Tibial nerve (tissue), 4 donors: ENCODE data around the gene GRIN2C.

Experiments used
- CTCF ChIP-seq, 5 experiments: fragments of 200-600 bp in 3 of 5; fragments of 450-650 bp in 2 of 5; sonication (generic) in 3 of 5; IDR thresholded peaks; one replicate each; pipeline ENCODE4 v1.5.1; 2016 to 2019; ENCODE audit warnings: antibody characterized with exemption in 5 of 5, mild to moderate bottlenecking in 3 of 5, moderate library complexity in 2 of 5
- EP300 ChIP-seq, 2 donors: sonication (generic); formaldehyde crosslinking; IDR thresholded peaks; one replicate each; pipeline ENCODE4 v1.6.1; 2017; ENCODE audit warnings: antibody characterized with exemption in 2 of 2, mild to moderate bottlenecking in 1 of 2

GRCh38 chr17:74803388-74803930 is 56.2 kb downstream of the GRIN2C start:
- TF ChIP-seq CTCF (IDR thresholded peaks at IDR 0.05) (no peak), EP300 (IDR thresholded peaks at IDR 0.05) (no peak)
